Panc1 (cell line): Measurements from ENCODE around the gene USP48.

Experiments used
- POLR2AphosphoS5 ChIP-seq: IDR thresholded peaks from 2 replicates; pipeline ENCODE4 v1.6.1; 2012; ENCODE audit warnings: mild to moderate bottlenecking, low read depth, low read length, moderate library complexity
- REST ChIP-seq, 2 experiments: IDR thresholded peaks; 2 replicates each; pipeline ENCODE4 v1.6.1; 2011 to 2012; ENCODE audit warnings: low read depth in 2 of 2, control low read depth in 1 of 2, low read length in 1 of 2, mild to moderate bottlenecking in 1 of 2, moderate library complexity in 1 of 2; ENCODE audit not compliant: insufficient read depth in 1 of 2
- SIN3A ChIP-seq: IDR thresholded peaks from 2 replicates; pipeline ENCODE4 v1.6.1; 2012; ENCODE audit warnings: low read depth, mild to moderate bottlenecking, low read length, moderate library complexity, borderline replicate concordance; ENCODE audit not compliant: insufficient read depth
- TF ChIP-seq, protein P1 (sequence below): fragments of 450-650 bp; IDR thresholded peaks from 2 replicates; pipeline ENCODE4 v1.5.1; 2017; ENCODE audit warnings: mild to moderate bottlenecking

GRCh38 chr1:21734526-21734925, 48.4 kb downstream of the USP48 start:
- no peak for TF ChIP-seq REST (IDR thresholded peaks at IDR 0.05; ENCODE audit: insufficient read depth in 1 of 2, low read depth in 2 of 2, low read length in 1 of 2)
- no peak for TF ChIP-seq POLR2AphosphoS5
- TF ChIP-seq, protein P1, sequence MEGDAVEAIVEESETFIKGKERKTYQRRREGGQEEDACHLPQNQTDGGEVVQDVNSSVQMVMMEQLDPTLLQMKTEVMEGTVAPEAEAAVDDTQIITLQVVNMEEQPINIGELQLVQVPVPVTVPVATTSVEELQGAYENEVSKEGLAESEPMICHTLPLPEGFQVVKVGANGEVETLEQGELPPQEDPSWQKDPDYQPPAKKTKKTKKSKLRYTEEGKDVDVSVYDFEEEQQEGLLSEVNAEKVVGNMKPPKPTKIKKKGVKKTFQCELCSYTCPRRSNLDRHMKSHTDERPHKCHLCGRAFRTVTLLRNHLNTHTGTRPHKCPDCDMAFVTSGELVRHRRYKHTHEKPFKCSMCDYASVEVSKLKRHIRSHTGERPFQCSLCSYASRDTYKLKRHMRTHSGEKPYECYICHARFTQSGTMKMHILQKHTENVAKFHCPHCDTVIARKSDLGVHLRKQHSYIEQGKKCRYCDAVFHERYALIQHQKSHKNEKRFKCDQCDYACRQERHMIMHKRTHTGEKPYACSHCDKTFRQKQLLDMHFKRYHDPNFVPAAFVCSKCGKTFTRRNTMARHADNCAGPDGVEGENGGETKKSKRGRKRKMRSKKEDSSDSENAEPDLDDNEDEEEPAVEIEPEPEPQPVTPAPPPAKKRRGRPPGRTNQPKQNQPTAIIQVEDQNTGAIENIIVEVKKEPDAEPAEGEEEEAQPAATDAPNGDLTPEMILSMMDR = no peak
- no peak for TF ChIP-seq SIN3A
